GM10248 (cell line): ENCODE results near the gene NUAK2.
A peak's percentile ranks its signal among the peaks of the same experiment; 100 is the strongest.
"Not testable (repeated sequence)": the region's sequence is repeated elsewhere in the genome, so short reads cannot be mapped to it uniquely, and the experiment has no call there.

Experiments
- CTCF ChIA-PET: fragments of 300-600 bp; sonication (Branson Sonifier 250); formaldehyde crosslinking; extraction: SDS; loops from one replicate; lab custom pipeline; 2021; ENCODE audit warnings: antibody characterized with exemption; lab: Yijun Ruan, JAX
- POLR2A ChIA-PET: fragments of 350-650 bp; sonication (Branson Sonifier 250); formaldehyde crosslinking; extraction: SDS; loops from one replicate; lab custom pipeline; 2020; ENCODE audit warnings: antibody characterized with exemption; lab: Yijun Ruan, JAX
- DNase-seq: peaks from one replicate; pipeline ENCODE4 v3.0.0; 2012; ENCODE audit errors: extremely low spot score
- TF ChIP-seq, protein P1 (sequence below): IDR thresholded peaks from 2 replicates; pipeline ENCODE4 v1.5.1; 2012; ENCODE audit warnings: mild to moderate bottlenecking, low read depth; ENCODE audit errors: extremely low read depth, missing control alignments, control extremely low read depth

NUAK2 gene

DNA sequence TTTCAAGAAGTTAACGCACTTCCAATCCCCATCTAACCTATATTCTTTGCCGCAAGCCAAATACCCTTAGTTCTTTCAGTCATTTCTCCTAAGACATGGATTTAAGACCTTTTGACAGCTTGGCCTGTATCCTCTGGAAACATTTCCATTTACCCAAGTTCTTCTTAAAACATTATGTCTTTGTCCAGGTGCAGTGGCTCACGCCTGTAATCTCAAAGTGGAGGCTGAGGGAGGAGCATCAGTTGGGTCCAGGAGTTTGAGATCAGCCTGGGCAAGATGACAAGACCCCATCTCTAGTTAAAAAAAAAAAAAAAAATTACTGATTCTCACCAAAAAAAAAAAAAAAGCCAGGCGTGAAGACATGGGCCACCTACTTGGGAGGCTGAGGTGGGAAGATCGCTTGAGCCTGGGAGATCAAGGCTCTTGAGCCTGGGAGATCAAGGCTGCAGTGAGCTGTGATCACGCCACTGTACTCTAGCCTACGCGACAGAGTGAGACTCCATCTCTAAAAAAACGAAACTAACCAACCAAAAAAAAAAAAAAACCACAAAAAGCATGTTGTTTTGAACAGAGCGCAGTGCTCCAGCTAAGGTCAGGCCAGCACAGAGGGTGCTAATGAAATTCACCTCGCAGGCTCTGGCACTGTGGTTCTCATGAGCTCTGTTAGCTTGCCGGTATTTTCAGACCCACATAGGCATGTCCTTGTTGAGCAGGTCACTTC, 36.0 kb downstream of the NUAK2 start:
- POLR2A ChIA-PET = interaction anchor here (0.7 to 0.9 kb wide), 3 partner anchors 9 to 58 kb away, joined by 4 to 9 read pairs (median 7); partner anchors contain the start of gene TMCC2
- CTCF ChIA-PET = interaction anchor here (1.2 to 42.6 kb wide), 7 partner anchors 9 to 239 kb away, joined by 3 to 1591 read pairs (median 7); partner anchors contain the start of gene NUAK2
- TF ChIP-seq, protein P1, sequence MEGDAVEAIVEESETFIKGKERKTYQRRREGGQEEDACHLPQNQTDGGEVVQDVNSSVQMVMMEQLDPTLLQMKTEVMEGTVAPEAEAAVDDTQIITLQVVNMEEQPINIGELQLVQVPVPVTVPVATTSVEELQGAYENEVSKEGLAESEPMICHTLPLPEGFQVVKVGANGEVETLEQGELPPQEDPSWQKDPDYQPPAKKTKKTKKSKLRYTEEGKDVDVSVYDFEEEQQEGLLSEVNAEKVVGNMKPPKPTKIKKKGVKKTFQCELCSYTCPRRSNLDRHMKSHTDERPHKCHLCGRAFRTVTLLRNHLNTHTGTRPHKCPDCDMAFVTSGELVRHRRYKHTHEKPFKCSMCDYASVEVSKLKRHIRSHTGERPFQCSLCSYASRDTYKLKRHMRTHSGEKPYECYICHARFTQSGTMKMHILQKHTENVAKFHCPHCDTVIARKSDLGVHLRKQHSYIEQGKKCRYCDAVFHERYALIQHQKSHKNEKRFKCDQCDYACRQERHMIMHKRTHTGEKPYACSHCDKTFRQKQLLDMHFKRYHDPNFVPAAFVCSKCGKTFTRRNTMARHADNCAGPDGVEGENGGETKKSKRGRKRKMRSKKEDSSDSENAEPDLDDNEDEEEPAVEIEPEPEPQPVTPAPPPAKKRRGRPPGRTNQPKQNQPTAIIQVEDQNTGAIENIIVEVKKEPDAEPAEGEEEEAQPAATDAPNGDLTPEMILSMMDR = no peak
- peak; percentile 65 for DNase-seq

GRCh38 chr1:205284420-205285144, 37.0 kb downstream of the NUAK2 start:
- peak; percentile 75 for DNase-seq
- ChIA-PET POLR2A (no interaction called here), CTCF (interaction anchor here (0.9 to 42.6 kb wide), 8 partner anchors 9 to 240 kb away, joined by 3 to 1591 read pairs (median 6); partner anchors contain the start of gene NUAK2)
- TF ChIP-seq, protein P1 = no peak

DNA sequence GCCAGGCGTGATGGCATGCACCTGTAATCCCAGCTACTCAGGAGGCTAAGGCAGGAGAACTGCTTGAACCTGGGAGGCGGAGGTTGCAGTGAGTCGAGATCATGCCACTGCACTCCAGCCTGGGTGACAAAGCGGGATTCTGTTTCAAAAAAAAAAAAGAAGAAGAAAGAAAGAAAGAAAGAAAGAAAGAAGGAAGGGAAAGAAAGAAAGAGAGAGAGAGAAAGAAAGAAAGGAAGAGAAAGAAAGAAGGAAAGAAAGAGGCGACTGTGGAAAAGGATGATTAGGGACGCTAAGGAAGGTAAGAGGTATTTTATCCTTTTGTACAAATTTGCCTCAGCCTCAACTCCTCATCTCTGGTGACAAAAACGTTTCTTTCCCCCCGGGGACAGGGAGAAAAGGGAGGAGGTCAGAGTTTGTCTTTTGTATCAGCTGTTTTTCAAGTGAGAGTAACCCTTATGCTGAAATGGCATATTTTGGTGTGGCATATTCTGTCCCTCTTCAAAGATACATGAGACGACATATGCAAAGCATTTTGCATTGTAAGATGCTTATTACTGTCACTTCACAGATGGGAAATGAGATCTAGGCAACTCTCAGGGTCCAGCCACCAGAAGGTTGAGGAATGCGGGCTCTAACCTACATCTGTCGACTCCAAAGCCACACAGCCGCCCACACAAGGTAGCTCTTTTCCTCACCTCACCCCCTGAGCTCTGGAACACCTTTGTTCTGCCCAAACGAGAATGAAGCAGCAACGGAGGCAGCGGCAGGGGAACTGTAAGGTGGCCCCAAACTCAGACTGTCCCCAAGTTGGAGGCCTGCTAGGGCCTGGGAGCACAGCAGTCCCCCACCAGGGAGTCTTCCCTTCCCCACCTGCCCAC, 38.0 kb downstream of the NUAK2 start:
- ChIA-PET POLR2A (no interaction called here), CTCF (interaction anchor here (0.8 to 42.6 kb wide), 6 partner anchors 8 to 201 kb away, joined by 3 to 1591 read pairs (median 125); partner anchors contain the start of gene NUAK2)
- DNase-seq = no peak
- TF ChIP-seq, protein P1 = no peak

- POLR2A ChIA-PET, DNase-seq: not testable (repeated sequence)
- CTCF ChIA-PET = interaction anchor here (1.3 to 42.6 kb wide), 6 partner anchors 6 to 243 kb away, joined by 3 to 1591 read pairs (median 250); partner anchors contain the start of gene NUAK2
Measured at GRCh38 chr1:205280666-205281395, 40.7 kb downstream of the NUAK2 start.

GRCh38 chr1:205279986-205280385, 41.6 kb downstream of the NUAK2 start:
- CTCF ChIA-PET = interaction anchor here (0.9 to 42.6 kb wide), 6 partner anchors 9 to 244 kb away, joined by 3 to 1591 read pairs (median 129); partner anchors contain the start of genes NUAK2 and TMCC2
- no peak for DNase-seq
- POLR2A ChIA-PET = no interaction called here
- TF ChIP-seq, protein P1 = no peak

DNA sequence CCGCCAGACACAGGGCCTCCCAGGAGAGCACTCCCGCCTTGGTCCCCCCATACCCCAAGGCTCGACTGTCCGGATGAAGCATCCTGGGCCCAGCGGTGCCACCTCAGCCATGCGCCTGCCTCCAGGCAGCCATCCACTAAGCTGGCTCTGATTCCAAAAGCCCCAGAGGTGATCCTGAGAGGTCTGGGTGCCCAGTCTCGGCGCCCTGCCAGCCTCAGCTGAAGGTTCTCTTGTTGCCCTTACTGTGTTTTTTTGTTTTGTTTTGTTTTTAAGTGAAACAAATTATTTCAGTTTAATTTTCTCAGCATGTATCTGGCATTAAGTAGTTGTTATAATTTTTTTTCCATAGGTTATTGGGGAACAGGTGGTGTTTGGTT, 44.9 kb downstream of the NUAK2 start:
- ChIA-PET POLR2A (no interaction called here), CTCF (interaction anchor here (1.4 to 42.6 kb wide), 4 partner anchors 13 to 209 kb away, joined by 5 to 1591 read pairs (median 250); partner anchors contain the start of gene NUAK2)
- TF ChIP-seq, protein P1 = no peak

More for the DNA sequence above, 44.9 kb downstream of the NUAK2 start:
- DNase-seq = no peak
